SH-SY5Y (cell line): Measurements from ENCODE around the gene GAPDH.
A peak's percentile ranks its signal among the peaks of the same experiment; 100 is the strongest.

Source experiments
- GATA2 ChIP-seq: IDR thresholded peaks from 2 replicates; pipeline ENCODE4 v1.6.1; 2011; ENCODE audit warnings: mild to moderate bottlenecking, low read depth, low read length
- GATA3 ChIP-seq: IDR thresholded peaks from 2 replicates; pipeline ENCODE4 v1.6.1; 2011; ENCODE audit warnings: low read depth, mild to moderate bottlenecking, low read length, moderate library complexity

Gene GAPDH

DNA sequence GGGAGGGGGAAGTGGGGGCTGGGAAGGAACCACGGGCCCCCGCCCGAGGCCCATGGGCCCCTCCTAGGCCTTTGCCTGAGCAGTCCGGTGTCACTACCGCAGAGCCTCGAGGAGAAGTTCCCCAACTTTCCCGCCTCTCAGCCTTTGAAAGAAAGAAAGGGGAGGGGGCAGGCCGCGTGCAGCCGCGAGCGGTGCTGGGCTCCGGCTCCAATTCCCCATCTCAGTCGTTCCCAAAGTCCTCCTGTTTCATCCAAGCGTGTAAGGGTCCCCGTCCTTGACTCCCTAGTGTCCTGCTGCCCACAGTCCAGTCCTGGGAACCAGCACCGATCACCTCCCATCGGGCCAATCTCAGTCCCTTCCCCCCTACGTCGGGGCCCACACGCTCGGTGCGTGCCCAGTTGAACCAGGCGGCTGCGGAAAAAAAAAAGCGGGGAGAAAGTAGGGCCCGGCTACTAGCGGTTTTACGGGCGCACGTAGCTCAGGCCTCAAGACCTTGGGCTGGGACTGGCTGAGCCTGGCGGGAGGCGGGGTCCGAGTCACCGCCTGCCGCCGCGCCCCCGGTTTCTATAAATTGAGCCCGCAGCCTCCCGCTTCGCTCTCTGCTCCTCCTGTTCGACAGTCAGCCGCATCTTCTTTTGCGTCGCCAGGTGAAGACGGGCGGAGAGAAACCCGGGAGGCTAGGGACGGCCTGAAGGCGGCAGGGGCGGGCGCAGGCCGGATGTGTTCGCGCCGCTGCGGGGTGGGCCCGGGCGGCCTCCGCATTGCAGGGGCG is at the start of gene GAPDH:
Gene GAPDH (plus strand): TSS at position 595 of the 772 bp plus-strand sequence. CDS start 316 bp downstream, outside the sequence.
- TF ChIP-seq GATA3 (no peak), GATA2 (no peak)

DNA sequence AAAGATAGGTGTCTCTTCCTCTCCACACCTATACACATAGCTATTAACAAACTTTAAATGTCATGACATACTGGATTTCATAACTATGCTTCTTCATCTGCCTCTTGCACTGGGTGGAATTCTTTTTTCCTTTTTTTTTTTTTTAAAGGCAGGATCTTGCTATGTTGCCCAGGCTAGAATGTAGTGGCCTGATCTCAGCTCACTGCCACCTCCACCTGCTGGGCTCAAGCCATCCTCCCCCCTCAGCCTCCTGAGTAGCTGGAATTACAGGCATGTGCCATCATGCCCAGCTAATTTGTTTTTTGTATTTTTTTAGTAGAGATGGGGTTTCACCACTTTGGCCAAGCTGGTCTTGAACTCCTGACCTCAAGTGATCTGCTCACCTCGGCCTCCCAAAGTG is 46.1 kb upstream of the GAPDH start:
- TF ChIP-seq GATA2 (no peak), GATA3 (no peak)

- no peak for TF ChIP-seq GATA2
- TF ChIP-seq GATA3: no peak
Observed at GRCh38 chr12:6489449-6489848, 44.9 kb upstream of the GAPDH start.

DNA sequence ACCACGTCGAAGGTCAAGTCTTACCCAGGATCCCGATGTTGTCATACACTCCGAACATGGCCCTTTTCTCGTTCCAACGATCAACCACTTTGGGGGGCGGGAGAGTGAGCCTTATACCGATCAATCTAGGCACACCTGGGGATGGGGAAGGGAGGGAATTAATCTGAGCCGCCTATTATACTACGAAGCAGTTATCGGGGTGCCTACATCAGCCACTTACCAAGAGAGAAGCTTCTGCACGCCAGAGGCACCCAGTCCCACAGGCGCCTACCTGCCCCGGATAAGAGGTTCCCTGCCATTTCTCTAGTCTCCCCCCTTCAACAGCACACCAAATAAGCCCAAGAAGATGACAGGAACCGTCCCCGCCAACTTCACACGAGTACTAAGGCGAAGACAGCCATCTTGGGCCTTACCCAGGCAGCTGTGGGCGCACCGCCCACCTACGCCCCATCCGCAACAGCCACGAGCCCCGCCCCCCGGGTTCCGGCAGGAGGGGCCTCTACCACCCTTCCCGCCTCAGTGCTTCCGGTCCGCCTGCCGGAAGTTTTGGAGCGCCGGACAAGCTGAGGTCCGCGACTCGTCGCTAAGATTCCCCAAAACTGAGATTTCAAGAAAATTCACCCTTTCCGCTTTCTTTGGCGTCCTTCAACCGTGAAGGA is 41.4 kb upstream of the GAPDH start, which contains the start of gene MRPL51:
Gene MRPL51 (minus strand): TSS at position 425 of the 659 bp plus-strand sequence. CDS start 126 bp downstream, at position 299.
- TF ChIP-seq GATA3 (no peak), GATA2 (no peak)

DNA sequence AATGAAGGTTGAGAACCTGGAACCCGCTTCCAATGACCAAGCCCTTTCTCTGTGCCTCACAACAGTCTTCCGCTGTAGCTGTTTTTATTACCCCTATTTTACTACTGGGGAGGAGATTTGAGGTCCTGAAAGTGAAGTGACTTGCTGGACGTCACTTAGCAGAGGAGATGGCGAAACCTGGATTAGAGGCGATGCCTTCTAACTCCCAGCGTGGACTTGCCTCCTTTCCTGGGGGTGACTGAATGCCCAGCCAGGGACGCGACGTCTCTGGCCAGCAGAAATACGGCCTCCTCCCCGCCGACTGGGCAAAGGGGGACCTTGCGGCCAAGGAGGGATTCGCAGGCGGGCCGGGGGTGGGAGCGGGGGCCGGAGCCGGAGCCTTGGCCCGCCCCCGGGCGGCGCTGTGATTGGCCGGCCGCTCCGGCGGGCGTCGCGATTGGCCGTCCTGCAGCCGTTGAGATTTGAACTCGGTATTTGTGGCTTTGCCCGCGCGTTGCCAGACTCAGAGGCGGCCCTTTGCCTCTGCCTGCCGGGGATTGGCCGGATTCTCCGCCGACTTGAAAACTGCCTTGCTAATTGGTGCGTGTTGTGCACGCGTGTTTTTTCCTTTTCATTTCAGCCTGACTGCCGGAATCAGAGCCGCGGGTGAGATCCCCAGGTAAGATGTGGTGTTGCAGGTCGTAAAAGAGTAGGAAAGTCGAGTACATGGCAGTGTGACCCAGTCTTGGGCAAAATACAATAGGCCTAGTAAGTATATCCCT is 40.6 kb upstream of the GAPDH start, which contains the start of gene NCAPD2:
Gene NCAPD2 (plus strand): TSS at position 606 of the 761 bp plus-strand sequence. CDS start 997 bp downstream, outside the sequence.
- TF ChIP-seq GATA2: 0 out of 2 replicates have a peak, but pooled peaks have one; percentile 26
- TF ChIP-seq GATA3: no peak

DNA sequence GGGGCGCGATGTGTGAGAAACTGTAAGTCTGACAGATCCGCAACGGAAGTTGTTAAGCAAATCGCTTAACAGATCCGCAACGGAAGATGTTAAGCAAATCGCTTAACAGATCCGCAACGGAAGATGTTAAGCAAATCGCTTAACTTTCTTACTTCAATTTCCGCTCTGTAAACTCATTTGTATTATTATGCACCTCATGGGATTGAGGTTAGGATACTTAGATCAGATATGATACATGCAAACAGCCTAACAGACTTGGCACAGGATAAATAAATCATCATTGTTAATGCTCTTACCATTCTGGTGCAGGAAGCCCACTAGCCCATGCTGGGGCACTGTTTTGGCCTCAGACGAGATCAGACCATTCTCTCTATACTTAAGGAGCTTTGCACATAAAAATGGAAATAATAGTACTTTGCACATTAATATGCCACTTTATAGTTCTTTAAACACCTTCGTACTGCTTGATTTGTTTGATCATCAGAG is 40.0 kb upstream of the GAPDH start:
- TF ChIP-seq GATA2 (no peak), GATA3 (no peak)

DNA sequence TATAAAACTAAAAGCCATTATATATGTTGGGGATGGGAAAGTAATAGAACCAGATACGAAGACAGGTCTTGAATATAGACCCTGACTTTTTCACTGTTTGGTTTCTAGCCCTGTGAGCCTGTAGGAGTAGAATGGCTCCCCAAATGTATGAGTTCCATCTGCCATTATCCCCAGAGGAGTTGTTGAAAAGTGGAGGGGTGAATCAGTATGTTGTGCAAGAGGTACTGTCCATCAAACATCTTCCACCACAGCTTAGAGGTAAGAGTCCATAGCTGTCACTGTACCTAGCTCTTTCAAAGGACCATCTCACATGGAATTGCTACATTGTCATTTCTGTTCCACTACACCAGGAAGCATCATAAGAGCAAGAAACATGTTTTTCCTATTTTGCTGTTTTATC is 39.3 kb upstream of the GAPDH start:
- TF ChIP-seq GATA2 (no peak), GATA3 (no peak)

GRCh38 chr12:6500466-6500865 is 33.9 kb upstream of the GAPDH start:
- TF ChIP-seq GATA3: no peak
- no peak for TF ChIP-seq GATA2

DNA sequence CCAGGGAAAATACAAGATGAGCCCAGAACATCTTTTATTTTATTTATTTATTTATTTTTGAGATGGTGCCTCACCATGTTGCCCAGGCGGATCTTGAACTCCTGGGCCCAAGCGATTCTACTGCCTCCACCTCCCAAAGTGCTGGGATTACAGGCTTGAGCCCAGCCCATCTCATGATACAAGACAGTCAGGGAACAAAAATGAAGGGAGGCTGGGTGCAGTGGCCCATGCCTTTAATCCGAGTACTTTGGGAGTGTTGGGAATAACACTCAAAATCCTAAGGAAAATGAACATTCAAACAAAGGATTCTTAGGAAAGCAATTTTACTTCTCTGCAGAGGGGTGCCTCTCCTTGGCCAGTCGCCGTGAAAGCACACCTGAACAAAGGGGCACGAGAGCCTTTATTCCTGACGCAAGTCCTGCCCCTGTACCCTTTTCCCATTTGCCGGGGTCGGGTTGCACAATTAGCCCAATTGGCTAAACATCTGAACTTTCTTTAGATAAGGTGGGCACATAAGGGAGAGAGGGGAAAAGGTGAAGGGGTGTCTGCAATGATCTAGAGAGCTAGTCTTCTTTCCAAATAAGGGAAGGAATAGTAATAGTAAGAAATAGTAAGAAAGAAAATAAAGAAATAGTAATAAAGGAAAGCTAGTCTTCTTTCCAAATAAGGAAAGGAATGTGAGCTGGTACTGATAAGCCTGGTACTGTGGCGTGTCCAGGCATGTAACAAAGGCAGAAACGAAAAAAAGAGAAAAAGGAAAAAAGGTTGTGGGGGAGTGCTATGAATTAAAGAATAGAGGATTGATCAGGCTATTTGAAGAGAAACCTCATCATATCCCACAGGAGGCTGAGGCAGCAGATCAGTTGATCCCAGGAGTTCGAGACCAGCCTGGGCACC is 27.0 kb upstream of the GAPDH start:
- TF ChIP-seq GATA3 (no peak), GATA2 (no peak)

DNA sequence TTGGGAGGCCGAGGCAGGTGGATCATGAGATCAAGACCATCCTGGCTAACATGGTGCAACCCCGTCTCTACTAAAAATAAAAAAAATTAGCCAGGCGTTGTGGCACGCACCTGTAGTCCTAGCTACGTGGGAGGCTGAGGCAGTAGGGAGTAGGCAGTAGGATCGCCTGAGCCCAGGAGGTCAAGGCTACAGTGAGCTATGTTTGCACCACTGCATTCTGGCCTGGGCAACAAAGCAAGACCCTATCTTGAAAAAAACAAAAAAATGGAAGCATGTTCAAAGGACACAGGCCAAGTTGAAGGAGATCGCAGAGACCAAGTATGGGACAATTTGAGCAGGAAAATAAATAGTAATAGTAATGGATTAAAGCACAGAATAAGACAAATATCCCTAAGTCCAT is 26.2 kb upstream of the GAPDH start:
- no peak for TF ChIP-seq GATA2
- TF ChIP-seq GATA3: no peak

DNA sequence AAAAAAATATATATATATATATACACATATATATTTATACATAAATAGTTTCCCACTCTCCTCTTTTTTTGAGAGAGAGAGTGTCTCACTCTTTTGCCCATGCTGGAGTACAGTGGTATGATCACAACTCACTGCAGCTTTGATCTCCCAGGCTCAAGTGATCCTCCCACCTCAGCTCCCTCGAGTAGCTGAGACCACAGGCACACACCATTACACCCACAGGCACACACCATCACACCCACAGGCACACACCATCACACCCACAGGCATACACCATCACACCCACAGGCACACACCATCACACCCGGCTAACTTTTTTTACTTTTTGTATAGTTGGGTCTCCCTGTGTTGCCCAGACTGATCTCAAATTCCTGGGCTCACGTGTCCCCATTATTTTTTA is 14.1 kb upstream of the GAPDH start:
- TF ChIP-seq GATA3 (no peak), GATA2 (no peak)

DNA sequence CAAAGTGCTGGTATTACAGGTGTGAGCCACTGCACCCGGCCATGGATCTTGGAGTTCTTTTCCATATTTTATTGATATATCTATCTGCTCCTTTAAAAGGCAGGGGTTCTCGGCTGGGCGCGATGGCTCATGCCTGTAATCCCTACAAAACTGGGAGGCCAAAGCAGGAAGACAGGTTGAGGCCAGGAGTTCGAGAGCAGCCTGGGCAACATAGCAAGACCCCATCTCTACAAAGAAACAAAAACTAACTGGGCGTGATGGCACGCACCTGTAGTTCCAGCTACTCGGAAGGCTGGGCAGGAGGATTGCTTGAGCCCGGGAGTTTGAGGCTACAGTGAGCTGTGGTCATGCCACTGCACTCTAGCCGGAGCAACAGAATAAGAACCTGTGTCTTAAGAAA is 12.1 kb upstream of the GAPDH start:
- TF ChIP-seq GATA2 (no peak), GATA3 (no peak)

DNA sequence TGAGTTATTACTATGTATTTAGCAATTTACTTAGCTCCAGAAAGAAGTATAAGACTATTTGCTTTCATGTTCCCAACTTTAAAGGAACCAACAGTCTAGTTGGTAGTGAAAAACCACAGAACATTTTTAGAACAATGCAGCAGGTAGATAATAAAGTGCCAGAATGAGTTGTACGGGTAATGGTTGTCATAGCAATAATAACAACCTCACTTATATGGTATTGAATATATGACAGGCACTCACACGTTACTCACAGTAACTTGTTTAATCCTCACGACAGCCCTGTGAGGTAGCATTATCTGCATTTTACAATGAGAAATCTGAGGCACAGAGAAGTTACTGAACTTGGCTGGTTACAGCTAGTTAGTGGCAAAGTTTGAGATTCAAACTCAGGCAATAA is 10.6 kb upstream of the GAPDH start:
- TF ChIP-seq GATA2: no peak
- TF ChIP-seq GATA3: no peak

DNA sequence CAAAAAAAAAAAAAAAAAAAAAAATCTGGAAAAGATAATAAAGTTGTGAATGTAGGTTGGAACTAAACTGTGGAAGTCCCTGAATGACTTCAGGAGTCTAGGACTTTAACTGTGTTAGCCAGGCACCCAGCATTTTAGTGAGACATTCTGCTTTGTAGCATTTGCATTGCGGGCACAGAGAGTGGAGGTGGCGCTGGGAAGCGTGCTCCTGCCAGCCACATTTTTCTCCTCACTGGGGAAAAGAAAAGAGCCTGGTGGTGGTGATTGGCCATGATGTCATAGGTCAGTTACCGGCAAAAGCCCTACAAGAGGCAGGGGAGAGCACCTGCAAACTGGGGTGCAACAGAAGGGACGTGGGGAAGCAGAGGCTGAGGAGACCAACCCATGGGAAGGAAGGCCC is 9.7 kb upstream of the GAPDH start:
- no peak for TF ChIP-seq GATA3
- no peak for TF ChIP-seq GATA2
